ENCODE results near the gene FRMPD4.

FRMPD4 gene

DNA sequence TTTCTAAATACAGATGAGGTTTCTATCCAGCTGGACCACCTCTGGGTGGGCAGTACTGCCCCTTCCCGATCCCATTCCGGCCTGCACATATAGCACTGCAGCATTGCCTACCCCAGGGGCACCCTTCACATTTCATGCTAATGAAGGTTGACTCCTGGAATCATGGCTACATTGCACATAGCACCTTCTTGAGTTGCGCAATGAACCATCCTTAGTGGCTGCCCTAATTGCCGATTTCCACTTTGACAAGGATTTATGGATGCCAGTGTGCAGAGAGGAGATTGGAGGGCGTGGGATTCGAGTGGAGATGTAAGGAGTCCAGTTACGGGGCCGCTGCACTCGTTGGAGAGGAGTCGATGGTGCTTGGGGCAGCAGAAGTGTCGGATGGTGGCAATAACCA, 229.0 kb downstream of the FRMPD4 start:
- no peak overlapping the region for H3K4me3 ChIP-seq (ENCODE audit: low read length)
- no peak for DNase-seq (ENCODE audit: low read depth)
- TF ChIP-seq, protein P1, sequence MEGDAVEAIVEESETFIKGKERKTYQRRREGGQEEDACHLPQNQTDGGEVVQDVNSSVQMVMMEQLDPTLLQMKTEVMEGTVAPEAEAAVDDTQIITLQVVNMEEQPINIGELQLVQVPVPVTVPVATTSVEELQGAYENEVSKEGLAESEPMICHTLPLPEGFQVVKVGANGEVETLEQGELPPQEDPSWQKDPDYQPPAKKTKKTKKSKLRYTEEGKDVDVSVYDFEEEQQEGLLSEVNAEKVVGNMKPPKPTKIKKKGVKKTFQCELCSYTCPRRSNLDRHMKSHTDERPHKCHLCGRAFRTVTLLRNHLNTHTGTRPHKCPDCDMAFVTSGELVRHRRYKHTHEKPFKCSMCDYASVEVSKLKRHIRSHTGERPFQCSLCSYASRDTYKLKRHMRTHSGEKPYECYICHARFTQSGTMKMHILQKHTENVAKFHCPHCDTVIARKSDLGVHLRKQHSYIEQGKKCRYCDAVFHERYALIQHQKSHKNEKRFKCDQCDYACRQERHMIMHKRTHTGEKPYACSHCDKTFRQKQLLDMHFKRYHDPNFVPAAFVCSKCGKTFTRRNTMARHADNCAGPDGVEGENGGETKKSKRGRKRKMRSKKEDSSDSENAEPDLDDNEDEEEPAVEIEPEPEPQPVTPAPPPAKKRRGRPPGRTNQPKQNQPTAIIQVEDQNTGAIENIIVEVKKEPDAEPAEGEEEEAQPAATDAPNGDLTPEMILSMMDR (IDR thresholded peaks at IDR 0.05; ENCODE audit: insufficient read depth, low read depth, low read length, missing control alignments): no peak

DNA sequence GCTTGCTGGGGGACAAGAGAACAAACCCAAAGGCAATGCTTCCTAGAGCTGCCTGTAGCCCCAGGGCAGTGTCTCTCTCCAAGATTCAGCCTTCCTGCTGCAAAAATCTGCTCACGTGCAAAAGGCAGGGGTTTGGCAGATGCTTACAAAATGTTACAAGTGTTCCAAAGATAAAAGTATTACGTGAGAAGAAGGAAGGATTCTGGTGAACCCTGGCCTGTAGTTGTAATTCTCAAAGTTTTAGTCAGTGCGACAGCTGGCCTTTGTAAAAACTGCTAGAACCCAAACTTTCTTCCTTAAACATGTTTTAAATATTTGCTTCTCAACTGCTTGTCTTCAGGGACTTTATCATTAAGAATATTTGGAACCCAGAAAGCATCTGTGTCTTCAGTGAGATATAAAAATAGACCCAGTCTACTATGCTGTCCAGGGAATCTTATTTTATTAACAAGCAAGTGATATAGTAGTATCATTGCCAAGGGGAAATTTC, 232.3 kb downstream of the FRMPD4 start:
- H3K4me3 ChIP-seq (ENCODE audit: low read length): no peak overlapping the region
- no peak for DNase-seq (ENCODE audit: low read depth)
- TF ChIP-seq, protein P1 (IDR thresholded peaks at IDR 0.05; ENCODE audit: insufficient read depth, low read depth, low read length, missing control alignments): no peak

DNA sequence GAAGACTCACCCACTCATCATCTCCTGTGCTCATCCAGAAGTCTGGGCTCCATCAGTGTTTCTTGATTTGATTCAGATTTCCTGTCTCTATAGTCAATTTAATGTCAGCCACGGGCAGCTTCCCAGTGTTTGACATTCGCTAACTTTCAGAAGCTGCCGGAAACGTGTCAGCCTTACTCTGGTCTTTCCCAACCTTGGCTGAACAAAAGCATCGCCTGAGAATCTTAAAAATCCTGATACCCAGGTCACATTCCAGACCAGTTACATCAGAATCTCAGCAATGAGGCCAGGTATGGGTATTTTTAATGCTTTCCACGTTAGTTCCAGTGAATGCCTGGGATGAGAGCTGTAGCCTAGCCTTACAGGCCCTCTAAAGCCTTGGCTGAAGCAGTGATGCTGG, 233.8 kb downstream of the FRMPD4 start:
- TF ChIP-seq, protein P1 (IDR thresholded peaks at IDR 0.05; ENCODE audit: insufficient read depth, low read depth, low read length, missing control alignments): no peak
- peak; percentile 87 for DNase-seq (ENCODE audit: low read depth)
- H3K4me3 ChIP-seq (ENCODE audit: low read length): no peak overlapping the region

DNA sequence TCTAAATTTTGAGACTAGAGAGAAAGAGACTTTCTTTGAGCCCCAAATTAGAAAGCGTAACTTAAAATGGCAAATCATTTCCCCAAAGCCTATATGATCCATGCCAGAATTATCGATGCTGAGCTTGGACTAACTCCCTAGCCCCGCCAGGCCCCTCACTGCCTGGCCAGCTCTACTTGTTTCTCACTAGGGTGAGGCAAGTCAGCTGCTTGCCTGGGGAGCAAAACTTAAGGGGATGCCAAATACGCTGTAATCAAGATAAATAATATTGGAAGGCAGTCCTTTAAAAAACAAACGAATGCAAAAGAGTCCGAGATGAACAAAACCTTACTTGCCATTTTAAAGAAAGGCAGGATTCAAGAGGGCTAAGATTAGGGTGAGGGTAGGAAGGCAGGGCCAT, 236.0 kb downstream of the FRMPD4 start:
- TF ChIP-seq, protein P1 (IDR thresholded peaks at IDR 0.05; ENCODE audit: insufficient read depth, low read depth, low read length, missing control alignments): no peak
- no peak overlapping the region for H3K4me3 ChIP-seq (ENCODE audit: low read length)
- DNase-seq (ENCODE audit: low read depth): no peak

DNA sequence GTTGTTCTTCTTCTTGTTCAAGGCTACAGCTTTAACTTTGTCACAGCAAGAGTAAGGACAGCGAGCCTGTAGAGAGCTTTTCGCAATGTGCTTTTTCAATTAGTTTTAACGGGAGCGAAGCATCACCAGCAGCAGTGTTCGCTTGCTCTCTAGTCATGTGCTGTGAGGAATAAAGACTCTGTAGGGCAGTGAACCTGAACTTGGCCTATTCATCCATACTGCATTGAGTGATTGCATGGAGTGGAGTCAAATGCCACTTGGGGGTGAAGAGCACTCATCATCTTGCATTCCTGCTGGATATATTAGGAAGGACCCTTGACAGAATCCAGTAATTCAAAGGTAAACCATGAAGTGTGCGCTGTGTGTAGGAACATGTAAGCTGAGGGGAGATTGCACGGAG, 240.0 kb downstream of the FRMPD4 start:
- H3K4me3 ChIP-seq (ENCODE audit: low read length): no peak overlapping the region
- TF ChIP-seq, protein P1 (IDR thresholded peaks at IDR 0.05; ENCODE audit: insufficient read depth, low read depth, low read length, missing control alignments): no peak
- DNase-seq (ENCODE audit: low read depth): no peak

DNA sequence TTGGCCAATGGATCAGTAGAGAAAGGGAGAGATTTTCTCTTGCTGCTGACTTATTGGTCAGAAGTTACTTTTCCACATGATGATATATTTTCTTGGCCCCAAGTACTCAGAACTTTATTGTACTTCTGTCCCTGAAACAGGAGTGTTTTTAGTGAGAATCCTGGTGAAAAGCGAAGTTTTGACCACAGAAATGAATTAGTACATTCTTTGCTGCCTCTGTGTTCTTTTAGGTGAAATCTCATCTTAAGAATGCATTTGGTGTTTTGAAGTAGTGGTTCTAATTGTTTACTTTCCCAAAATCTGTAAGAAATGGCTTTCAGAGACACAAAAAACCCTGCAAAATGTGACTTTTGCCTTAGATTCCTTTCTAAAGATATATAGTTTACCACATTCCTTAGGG, 240.4 kb downstream of the FRMPD4 start:
- no peak for DNase-seq (ENCODE audit: low read depth)
- no peak overlapping the region for H3K4me3 ChIP-seq (ENCODE audit: low read length)
- TF ChIP-seq, protein P1 (IDR thresholded peaks at IDR 0.05; ENCODE audit: insufficient read depth, low read depth, low read length, missing control alignments): no peak

DNA sequence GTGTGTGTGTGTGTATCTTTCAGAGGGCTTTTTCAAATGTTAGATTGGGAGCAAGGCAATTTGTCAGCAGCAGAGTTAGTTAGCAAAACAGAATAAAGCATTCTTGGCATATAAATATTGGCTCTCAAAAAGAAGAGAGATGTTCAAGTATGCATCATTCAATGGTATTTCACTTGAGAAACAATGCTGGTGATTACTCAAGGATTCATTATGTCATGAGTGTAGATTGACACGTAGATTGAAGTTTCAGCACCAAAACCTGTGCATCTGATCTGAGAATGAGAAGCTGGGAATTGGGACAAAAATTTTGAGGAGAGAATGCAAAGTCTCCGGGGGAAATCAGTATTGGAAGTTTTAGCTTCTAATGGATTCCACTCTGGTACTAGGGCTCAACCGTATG, 241.4 kb downstream of the FRMPD4 start:
- TF ChIP-seq, protein P1 (IDR thresholded peaks at IDR 0.05; ENCODE audit: insufficient read depth, low read depth, low read length, missing control alignments): no peak
- H3K4me3 ChIP-seq (ENCODE audit: low read length): no peak overlapping the region
- peak; percentile 51 for DNase-seq (ENCODE audit: low read depth)
